GM15510 (cell line): ENCODE measurements around the gene HOXA11.

Experiments
- POLR2A ChIP-seq: IDR thresholded peaks from 3 replicates; pipeline ENCODE4 v1.6.1; 2011; ENCODE audit warnings: borderline replicate concordance; ENCODE audit not compliant: insufficient read length; ENCODE audit errors: extremely low read depth

Gene HOXA11

GRCh38 chr7:27191161-27191731, 6.2 kb upstream of the HOXA11 start:
- TF ChIP-seq POLR2A = no peak

DNA sequence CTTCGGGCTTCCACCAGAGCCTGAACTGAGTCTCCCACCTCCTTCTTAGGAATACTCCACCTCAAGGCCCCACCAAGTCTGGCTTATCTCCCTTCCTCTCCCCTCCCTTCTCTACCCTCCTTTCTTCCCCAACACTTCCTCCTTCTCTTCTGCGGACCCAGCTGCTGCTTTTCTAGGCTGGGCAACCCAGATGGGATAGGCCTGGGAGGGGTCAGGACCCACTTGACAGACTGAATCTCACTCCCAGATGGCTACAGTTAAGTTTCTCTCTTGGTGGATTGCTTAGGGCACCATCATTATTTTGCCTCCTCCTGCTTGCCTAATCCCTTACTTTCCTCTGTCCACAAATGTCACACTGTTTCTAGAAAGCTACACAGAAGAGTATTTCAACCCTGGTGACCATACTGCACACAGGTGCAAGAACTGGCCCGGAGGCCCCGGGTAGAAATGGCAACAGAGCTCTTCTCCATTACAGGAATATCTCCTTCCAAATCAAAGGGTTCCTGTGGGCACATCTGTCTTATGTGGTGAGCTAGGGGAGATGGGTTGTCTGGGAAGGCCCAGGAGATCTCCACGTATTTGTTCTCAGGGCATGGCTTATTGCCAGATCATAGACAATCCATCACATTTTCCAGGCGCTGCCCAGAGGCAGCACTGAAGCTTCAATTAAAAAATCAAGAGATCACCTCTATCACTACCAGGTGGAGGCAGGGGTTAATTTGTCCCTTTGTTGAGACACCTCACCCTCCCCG, 5.1 kb upstream of the HOXA11 start:
- TF ChIP-seq POLR2A = no peak

GRCh38 chr7:27189295-27189996, 4.4 kb upstream of the HOXA11 start:
- TF ChIP-seq POLR2A = no peak

DNA sequence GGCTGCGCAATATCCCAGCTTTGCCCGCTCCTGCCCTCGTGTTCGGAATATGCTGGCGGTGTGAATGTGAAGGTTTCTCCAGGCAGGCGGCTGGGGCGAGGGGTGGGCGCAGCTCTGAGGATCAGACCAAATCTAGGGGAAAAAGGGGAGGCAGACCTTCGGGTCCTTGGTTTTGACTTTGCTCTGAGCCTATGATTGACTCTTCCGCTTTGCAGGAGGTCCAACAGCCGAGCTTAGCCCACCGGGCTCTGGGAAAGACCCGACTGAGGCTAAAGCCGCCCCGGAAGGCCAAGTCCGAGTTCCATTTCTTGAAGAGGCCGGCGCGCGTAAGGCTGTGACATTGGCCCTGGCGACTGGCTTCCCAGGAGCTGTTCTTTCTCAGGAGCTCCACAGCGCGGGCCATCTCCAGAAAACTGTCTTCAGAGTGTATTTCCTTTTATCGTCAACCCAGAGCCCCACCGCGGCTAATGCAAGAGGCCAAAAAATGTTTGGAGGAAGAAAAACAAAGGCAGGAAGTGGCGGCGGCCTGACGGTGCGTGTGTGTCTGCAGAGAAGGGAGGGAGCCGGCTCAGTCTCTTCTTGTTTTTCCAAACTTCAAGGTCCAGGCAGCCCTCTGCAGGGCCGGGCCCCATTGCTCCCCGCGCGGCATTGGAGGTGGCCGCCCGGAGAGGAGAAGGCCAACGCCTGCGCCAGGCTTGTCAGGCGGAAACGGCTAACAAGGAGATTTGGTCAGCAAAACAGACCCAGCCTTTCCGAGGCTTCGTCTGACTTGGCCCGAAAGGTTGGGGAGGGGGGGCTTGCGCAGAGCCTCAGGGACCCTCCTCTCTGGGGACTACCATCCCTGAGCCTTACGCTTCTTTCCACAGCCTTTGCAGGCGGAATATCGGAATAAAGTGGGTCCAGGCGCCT, 3.6 kb upstream of the HOXA11 start:
- no peak for TF ChIP-seq POLR2A

DNA sequence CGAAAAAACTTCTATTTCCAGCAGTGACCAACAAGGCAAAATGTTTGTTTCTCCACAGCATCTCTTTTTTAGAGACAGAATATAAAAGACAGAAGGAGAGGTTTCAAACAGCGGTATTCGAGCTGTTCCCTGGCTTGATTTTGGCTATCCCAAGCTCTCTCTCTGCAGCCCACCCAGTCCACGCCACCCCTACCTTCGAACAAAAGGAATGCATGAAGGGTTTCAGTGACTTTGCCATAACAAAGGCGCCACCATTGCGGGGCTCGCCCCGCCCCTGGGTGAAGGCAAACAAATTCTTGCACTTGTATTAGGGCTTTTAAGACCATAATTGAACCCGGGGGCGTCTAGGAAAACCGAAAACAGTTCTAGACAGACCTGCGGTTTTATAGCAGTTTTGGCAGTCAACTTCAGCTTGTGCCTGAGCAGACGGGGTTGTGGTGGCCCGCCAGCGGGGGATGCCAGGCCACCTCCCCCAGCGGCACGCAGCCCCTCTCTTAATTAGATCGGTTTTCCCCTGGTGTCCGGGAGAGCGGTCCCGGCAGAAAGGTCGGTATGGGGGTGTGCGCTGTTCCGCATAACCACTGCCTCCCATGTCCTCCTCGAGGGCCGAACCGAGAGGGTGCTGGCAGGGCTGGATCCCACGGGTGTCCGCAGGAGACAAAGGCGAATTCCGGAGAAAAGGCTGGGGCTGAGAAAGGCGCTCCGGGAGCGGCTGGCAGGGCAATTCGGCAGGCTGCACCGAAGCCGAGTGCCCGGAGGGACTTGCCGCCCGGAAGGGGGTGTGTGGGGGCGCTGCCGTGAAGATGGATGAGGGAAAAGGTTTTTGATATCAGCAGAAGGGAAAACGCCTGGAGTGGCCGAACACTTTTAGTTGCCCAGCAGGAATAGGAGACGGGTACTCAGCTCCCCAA, 2.7 kb upstream of the HOXA11 start:
- TF ChIP-seq POLR2A = no peak

DNA sequence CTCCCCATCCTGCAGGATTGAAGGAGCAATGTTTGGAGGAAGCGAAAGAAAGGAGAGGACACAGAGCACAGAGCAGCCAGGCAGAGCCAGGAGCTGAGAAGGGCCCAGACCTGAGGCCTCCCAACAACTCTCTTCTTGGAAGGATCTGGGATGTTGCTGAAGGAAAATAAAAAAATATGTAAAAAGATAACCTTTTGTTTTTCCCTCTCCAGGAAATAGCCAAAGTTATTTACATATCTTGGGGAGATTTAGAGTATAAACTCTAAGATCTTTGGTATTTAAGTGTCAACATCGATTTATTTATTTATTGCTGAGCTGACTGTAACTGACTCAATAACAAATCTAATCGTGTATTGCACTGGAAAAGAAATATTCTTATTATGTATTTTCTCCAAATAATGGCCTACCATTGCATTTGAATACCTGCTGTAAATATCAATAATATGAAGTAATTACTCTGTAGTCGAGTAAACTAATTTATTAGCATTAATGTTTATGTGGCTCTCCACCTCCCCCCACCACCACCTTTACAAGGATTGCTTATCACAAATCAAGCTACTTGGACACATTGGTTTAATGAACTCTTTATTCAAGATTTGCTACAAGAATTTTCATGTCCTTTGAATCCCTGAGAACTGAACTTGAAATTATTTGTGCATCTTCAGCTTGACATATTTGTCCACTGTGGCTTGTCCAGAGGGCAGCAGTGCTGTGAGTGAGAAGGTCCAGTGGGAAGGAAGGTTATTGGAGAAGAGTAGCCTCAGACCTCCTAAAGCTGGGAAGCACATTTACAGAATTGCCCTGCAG, 1.8 kb upstream of the HOXA11 start:
- TF ChIP-seq POLR2A = no peak

DNA sequence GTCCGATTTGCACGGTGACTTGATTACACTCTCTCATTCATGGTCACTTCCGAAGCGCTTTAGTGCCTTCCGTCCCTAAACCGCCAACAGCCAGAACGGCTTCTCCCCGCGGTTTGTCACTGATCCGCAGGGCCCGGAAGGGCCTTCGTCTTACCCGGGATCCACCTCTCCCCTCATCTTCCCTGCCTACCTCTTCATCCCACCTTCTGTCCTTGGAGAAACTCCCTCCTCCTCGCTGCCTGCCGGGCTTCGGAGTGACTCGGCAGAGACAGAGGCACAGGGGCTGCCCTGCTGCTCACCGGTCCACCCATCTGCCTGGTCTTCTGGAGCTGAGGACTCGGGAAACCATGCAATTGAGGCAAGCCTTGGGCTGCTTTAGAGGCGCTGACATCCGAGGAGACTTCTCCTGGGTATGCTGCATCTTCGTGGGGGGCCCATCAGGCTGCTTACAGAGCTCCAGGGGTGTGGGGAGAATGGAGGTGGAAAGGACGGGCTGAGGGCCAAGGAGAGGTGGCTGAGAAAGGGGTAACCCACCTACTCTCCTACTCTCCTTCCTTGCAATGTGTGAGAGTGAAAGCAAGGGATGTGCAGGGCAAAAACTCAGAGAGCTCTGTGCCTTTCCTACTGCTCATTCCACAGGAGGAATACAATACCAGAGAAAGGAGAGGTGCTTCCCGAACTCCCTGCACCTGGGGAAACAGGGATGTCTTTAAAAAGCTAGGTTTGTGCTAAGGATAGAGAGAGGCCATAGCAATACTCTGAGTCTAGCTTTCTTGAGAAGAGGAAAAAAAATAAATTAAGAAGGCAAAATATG, 1.0 kb upstream of the HOXA11 start:
- no peak for TF ChIP-seq POLR2A

- no peak for TF ChIP-seq POLR2A
Observed at GRCh38 chr7:27184337-27185012, 557 bp downstream of the HOXA11 start.

DNA sequence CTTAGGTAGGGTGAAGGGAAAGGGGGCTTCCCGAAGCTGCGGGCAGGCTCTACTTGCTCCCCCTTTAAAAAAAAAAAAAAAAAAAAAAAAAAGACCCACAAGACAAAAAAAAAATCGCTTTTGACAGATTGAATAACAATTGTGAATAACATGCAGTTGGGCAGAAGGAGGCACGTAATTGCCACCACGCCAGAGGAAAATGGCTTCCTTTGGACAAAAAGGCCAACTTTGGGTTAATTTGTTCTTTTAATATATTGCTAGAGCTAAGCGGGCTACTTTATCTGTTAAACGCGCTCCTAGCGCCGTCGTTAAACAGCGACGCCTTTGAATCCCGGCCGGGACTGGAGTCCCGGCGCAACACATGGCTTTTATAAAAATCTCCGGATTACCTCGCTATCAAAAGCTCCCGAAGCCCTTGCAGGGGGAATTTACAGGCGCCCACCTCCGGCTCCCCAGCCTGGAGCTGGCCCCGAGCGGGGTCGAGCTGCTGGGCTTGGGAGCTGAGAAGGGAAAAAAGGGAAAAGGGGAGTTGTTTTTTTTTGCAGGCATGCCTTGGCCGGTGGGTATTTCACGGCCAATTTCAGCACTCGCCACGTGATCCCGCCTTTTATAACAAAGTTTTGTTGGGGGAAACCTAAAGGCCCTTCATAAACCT, 1.2 kb downstream of the HOXA11 start:
- no peak for TF ChIP-seq POLR2A

DNA sequence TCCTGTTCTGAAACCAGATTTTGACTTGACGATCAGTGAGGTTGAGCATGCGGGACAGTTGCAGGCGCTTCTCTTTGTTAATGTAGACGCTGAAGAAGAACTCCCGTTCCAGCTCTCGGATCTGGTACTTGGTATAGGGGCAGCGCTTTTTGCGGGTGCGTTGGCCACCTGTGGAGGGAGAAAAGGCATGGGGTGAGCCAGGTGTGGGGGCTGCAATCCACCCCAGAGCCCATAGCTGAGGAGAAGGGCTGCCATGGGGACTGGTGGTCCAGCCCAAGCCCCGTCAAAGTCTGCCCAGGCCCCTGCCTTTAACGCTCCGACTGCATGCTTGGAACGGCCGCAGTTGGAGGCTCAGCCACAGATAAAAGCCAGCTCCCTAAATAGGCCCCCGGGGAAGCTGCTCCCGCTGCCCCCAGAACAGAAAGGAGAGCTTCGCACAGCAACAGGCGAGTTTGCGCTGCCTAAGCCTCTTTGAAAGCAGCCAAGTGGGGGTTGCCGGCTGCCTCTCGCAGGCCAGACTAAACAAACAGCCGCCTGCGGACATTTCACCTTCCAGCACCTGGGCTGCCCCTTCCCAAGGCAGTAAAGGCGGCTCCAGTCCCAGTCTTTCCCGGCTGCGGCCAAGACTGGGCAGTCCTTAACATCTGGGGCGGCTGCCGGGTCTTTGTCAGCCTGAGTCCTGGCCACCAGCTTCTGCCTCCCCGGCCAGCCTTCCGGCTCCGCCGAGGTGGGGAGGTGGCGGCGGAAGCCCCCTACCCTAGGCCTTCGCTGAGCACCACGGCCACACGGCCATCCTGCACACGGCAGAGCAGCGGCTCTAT, 2.0 kb downstream of the HOXA11 start:
- no peak for TF ChIP-seq POLR2A
